ENCODE results near the gene ADGRA3.

- TF ChIP-seq CTCF (IDR thresholded peaks at IDR 0.05) (no peak), POLR2A (IDR thresholded peaks at IDR 0.05) (no peak)
These were observed 9.0 kb upstream of the ADGRA3 start for GRCh38 chr4:22524895-22525294.

All from heart left ventricle (tissue), 13 donors.